CD4-positive, alpha-beta memory T cell (primary cell): ENCODE measurements around the gene RPE. TPM values are rescaled to one million over a fixed set of nuclear protein-coding genes. Genes with fewer than 3 reads are reported as not detected.

Experiments used
- CTCF ChIA-PET: fragments of 350-600 bp; sonication (Branson Sonifier 250); formaldehyde crosslinking; loops from one replicate; lab custom pipeline; 2021; ENCODE audit warnings: inconsistent platforms; ENCODE audit not compliant: partially characterized antibody; lab: Charles Lee
- POLR2A ChIA-PET: fragments of 350-600 bp; sonication (Branson Sonifier 250); formaldehyde crosslinking; loops from one replicate; lab custom pipeline; 2021; ENCODE audit not compliant: partially characterized antibody; lab: Charles Lee
- DNase-seq, 5 donors: peaks; one replicate each; pipeline versions ENCODE4 v3.0.0 to v3.0.0-alpha.2; 2020 to 2022; ENCODE audit warnings: mixed read lengths in 1 of 5
- H3K27ac ChIP-seq: one replicate; pipeline ENCODE4 v1.7.0; 2013; ENCODE audit warnings: low read depth, low read length
- H3K27me3 ChIP-seq: 2 replicates; pipeline ENCODE4 v1.7.0; 2013; ENCODE audit warnings: mild to moderate bottlenecking, low read length, moderate library complexity; ENCODE audit not compliant: insufficient read depth
- H3K36me3 ChIP-seq: 2 replicates; pipeline ENCODE4 v1.7.0; 2013; ENCODE audit warnings: mild to moderate bottlenecking, low read length, moderate library complexity; ENCODE audit not compliant: insufficient read depth
- H3K4me1 ChIP-seq: 2 replicates; pipeline ENCODE4 v1.7.0; 2013; ENCODE audit warnings: mild to moderate bottlenecking, low read length, moderate library complexity; ENCODE audit not compliant: insufficient read depth
- H3K4me3 ChIP-seq, 2 donors: one replicate each; pipeline ENCODE4 v1.7.0; 2013; ENCODE audit warnings: low read length in 2 of 2, mild to moderate bottlenecking in 1 of 2
- H3K9me3 ChIP-seq, 2 donors: one replicate each; pipeline ENCODE4 v1.7.0; 2013; ENCODE audit warnings: low read length in 2 of 2, control low read depth in 1 of 2; ENCODE audit not compliant: control insufficient read depth in 1 of 2
- H3K27ac Mint-ChIP-seq, 7 donors: one replicate each; pipeline ENCODE4 v1.8.0; 2020 to 2021; ENCODE audit warnings: mixed read lengths in 7 of 7, mild to moderate bottlenecking in 6 of 7, inconsistent platforms in 3 of 7, moderate library complexity in 3 of 7
- H3K27me3 Mint-ChIP-seq, 2 donors: one replicate each; pipeline ENCODE4 v1.8.0; 2020 to 2021; ENCODE audit warnings: mixed read lengths in 2 of 2
- H3K36me3 Mint-ChIP-seq, 2 donors: one replicate each; pipeline ENCODE4 v1.8.0; 2020 to 2021; ENCODE audit warnings: mixed read lengths in 2 of 2, inconsistent platforms in 1 of 2, mild to moderate bottlenecking in 1 of 2
- H3K4me1 Mint-ChIP-seq, 4 donors: one replicate each; pipeline ENCODE4 v1.8.0; 2020 to 2021; ENCODE audit warnings: mixed read lengths in 4 of 4, mild to moderate bottlenecking in 1 of 4
- H3K4me3 Mint-ChIP-seq, 8 donors: one replicate each; pipeline ENCODE4 v1.8.0; 2020 to 2021; ENCODE audit warnings: mixed read lengths in 8 of 8, mild to moderate bottlenecking in 7 of 8, moderate library complexity in 6 of 8, inconsistent platforms in 3 of 8
- H3K9me3 Mint-ChIP-seq, 8 donors: one replicate each; pipeline ENCODE4 v1.8.0; 2020 to 2021; ENCODE audit warnings: mixed read lengths in 8 of 8, mild to moderate bottlenecking in 5 of 8, inconsistent platforms in 3 of 8, moderate library complexity in 1 of 8
- intact Hi-C: fragments of 100-400 bp; cut with micrococcal nuclease; formaldehyde crosslinking; loops from one replicate; pipeline ENCODE4 v1.15.1; 2023
- polyA plus RNA-seq, 2 donors: library from polyadenylated mRNA; unstranded; fragments of 300-500 nt; fragmentation: Illumina TruSeq; gene quantifications; one replicate each; pipeline ENCODE4 v1.2.3, GENCODE V29; 2021
- total RNA-seq, 2 experiments: library from RNA; stranded (reverse); gene quantifications; one replicate each; pipeline ENCODE4 v1.2.3, GENCODE V29; 2021

RPE gene
- total and polyA plus RNA-seq, 4 experiments from 2014 or later: 15.0 to 39.9 (median 27.6) TPM

DNA sequence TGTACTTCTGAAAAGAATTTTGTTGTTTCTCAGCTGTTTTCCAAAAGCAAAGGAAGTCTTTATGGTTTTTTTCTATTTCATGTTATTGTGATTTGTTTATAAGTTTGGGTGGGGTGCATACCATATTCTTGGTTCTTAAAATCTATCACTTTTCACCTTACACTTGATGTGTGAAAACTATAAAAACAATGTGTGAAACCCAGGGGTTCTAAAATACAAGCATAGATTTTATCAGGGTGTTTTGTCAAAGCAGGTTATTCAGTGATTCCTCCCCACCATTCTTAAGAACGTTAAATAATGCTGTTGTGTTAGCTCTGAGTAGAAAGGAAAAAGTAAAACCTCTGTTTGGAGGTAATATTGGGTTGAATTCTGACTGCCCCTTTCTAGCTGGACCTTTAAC, 17.7 kb downstream of the RPE start:
- no peaks in the 10 kb centered on the region for H3K9me3 Mint-ChIP-seq
- no peak overlapping the region for H3K4me3 ChIP-seq
- peaks cover 65% of the 10 kb centered on the region for H3K36me3 ChIP-seq
- no peak for DNase-seq
- H3K27ac Mint-ChIP-seq: peak overlapping the region in 1 of 7 donors; percentile 25
- H3K27ac ChIP-seq: no peak overlapping the region
- no peaks in the 10 kb centered on the region for H3K9me3 ChIP-seq
- ChIA-PET POLR2A (no interaction called here), CTCF (interaction anchor here (1.0 kb wide), 1 partner anchor 13 kb away, joined by 3 read pairs; no protein-coding TSS in a partner anchor)
- H3K27me3 ChIP-seq: no peaks in the 10 kb centered on the region
- no peak overlapping the region for H3K4me3 Mint-ChIP-seq
- no peaks in the 10 kb centered on the region for H3K27me3 Mint-ChIP-seq
- no peaks in the 10 kb centered on the region for H3K4me1 ChIP-seq
- H3K36me3 Mint-ChIP-seq: peaks cover 49 to 79% of the 10 kb centered on the region in 2 donors
- H3K4me1 Mint-ChIP-seq: peaks cover 0 to 2% (median 0%) of the 10 kb centered on the region in 4 donors
- intact Hi-C loops: no loop called here

DNA sequence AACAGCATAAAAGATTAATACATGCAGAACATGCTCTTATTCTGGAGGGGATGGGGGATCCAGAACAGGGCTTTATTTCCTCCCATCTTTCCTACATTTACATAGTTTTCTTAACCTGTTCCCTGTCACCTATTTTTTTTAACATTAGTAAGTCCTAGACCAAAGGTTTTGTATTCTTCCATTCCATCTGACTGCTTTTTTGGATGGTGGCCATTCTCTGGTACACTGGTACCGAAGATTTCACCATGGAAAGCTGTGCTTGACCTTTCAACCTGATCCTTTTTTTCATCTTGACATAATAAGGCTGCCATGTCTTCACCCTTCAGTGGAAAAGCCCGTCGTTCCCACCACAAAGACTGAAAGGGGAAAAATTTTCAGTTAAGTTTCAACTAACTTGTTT, 20.4 kb downstream of the RPE start:
- H3K27ac Mint-ChIP-seq: peak overlapping the region in 1 of 7 donors; percentile 61
- Histone ChIP-seq H3K4me1 (no peaks in the 10 kb centered on the region), H3K27me3 (no peaks in the 10 kb centered on the region), H3K27ac (no peak overlapping the region), H3K36me3 (peaks cover 43% of the 10 kb centered on the region), H3K4me3 (no peak overlapping the region), H3K9me3 (no peaks in the 10 kb centered on the region)
- H3K27me3 Mint-ChIP-seq: no peaks in the 10 kb centered on the region
- H3K9me3 Mint-ChIP-seq: no peaks in the 10 kb centered on the region
- peaks cover 39 to 61% of the 10 kb centered on the region in 2 donors for H3K36me3 Mint-ChIP-seq
- H3K4me1 Mint-ChIP-seq: no peaks in the 10 kb centered on the region
- ChIA-PET CTCF (no interaction called here), POLR2A (no interaction called here)
- no peak overlapping the region for H3K4me3 Mint-ChIP-seq
- intact Hi-C loops: no loop called here
- DNase-seq: no peak

DNA sequence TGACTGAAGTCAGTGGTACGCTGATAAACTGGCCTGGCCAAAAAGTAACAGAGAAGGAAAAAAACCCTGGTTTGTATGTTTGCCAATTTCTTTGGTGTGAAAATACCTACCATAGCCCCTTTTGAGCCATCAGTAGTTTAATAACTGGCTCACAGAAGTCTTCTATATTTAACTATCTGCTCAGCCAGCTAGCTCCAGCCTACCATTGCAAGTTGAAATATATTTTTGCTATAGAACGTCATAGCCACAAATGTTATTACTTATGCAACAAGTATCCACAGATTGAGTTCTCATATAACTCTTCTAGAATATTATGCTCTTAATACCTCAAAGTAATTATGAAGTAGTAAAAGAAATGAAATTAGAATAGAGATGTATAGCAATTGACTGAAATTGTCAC, 25.2 kb downstream of the RPE start:
- H3K4me3 ChIP-seq: no peak overlapping the region
- Mint-ChIP-seq H3K9me3 (no peaks in the 10 kb centered on the region), H3K27me3 (no peaks in the 10 kb centered on the region), H3K4me3 (no peak overlapping the region), H3K4me1 (no peaks in the 10 kb centered on the region), H3K36me3 (peaks cover 20 to 24% of the 10 kb centered on the region in 2 donors), H3K27ac (no peak overlapping the region)
- no peak for DNase-seq
- no peaks in the 10 kb centered on the region for H3K27me3 ChIP-seq
- H3K36me3 ChIP-seq: peaks cover 10% of the 10 kb centered on the region
- intact Hi-C loops: no loop called here
- POLR2A ChIA-PET: no interaction called here
- no peak overlapping the region for H3K27ac ChIP-seq
- no peaks in the 10 kb centered on the region for H3K4me1 ChIP-seq
- H3K9me3 ChIP-seq: no peaks in the 10 kb centered on the region
- CTCF ChIA-PET: no interaction called here

DNA sequence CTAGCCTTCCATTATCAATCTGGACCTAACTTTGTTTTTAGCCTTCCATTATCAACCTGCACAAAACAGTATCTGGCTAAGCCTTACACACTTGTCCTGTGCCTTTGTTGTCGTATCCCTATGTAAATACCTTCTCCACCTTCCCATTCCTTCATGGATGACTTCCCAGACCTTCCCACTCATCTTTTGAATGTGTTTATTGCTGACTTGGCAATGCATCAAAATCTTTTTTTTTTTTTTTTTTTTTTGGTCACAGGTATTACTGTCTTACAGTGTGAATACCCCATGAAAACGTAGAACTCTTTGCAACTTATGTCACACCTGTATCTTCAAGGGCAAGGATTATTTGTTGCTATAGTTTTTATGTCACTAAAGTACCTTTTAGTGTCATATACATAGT, 25.7 kb downstream of the RPE start:
- ChIA-PET POLR2A (no interaction called here), CTCF (no interaction called here)
- no peak for DNase-seq
- Histone ChIP-seq H3K27me3 (no peaks in the 10 kb centered on the region), H3K27ac (no peak overlapping the region), H3K36me3 (peaks cover 4% of the 10 kb centered on the region), H3K4me1 (no peaks in the 10 kb centered on the region), H3K4me3 (no peak overlapping the region), H3K9me3 (no peaks in the 10 kb centered on the region)
- H3K4me3 Mint-ChIP-seq: no peak overlapping the region
- no peaks in the 10 kb centered on the region for H3K27me3 Mint-ChIP-seq
- no peaks in the 10 kb centered on the region for H3K4me1 Mint-ChIP-seq
- intact Hi-C loops: no loop called here
- peak overlapping the region in 1 of 7 donors; percentile 7 for H3K27ac Mint-ChIP-seq
- no peaks in the 10 kb centered on the region for H3K9me3 Mint-ChIP-seq
- H3K36me3 Mint-ChIP-seq: peaks cover 16 to 19% of the 10 kb centered on the region in 2 donors

DNA sequence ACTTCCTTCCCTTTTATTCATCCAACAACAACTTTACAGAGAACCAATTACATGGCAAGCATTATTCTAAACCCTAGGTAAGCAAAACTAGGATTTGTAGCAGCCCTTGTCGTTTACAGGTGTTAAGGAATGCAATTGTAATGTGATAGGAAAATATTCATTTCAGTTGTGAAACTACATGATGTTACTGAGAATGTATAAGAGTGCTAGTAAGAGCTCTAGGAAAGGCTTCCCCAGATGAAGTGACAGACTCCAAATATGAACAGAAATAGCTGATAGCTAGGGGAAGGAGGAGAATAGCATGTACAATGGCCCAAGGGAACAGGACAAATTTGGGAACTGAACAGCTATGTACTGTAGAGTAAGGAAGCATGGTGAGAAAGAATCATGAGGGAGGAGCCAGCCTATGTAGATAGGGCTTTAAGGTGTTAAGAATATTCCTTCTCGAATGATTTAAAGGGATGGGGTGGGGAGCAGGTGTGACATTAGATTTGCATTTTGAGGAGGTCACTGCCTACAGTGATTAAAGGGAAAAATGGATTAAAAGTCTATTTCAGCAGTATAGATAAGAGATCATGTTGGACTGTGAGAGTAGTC, 31.7 kb downstream of the RPE start:
- H3K4me3 ChIP-seq: no peak overlapping the region
- Mint-ChIP-seq H3K36me3 (peaks cover 0 to 7% of the 10 kb centered on the region in 2 donors), H3K4me3 (no peak overlapping the region), H3K4me1 (peaks cover 0 to 6% (median under 1%) of the 10 kb centered on the region in 4 donors), H3K27ac (peak overlapping the region in 3 of 7 donors; percentile 0 to 47 (median 13)), H3K27me3 (no peaks in the 10 kb centered on the region), H3K9me3 (no peaks in the 10 kb centered on the region)
- H3K27ac ChIP-seq: no peak overlapping the region
- no peaks in the 10 kb centered on the region for H3K9me3 ChIP-seq
- H3K36me3 ChIP-seq: no peaks in the 10 kb centered on the region
- intact Hi-C loops: no loop called here
- H3K27me3 ChIP-seq: no peaks in the 10 kb centered on the region
- CTCF ChIA-PET: no interaction called here
- H3K4me1 ChIP-seq: no peaks in the 10 kb centered on the region
- no peak for DNase-seq
- POLR2A ChIA-PET: no interaction called here

DNA sequence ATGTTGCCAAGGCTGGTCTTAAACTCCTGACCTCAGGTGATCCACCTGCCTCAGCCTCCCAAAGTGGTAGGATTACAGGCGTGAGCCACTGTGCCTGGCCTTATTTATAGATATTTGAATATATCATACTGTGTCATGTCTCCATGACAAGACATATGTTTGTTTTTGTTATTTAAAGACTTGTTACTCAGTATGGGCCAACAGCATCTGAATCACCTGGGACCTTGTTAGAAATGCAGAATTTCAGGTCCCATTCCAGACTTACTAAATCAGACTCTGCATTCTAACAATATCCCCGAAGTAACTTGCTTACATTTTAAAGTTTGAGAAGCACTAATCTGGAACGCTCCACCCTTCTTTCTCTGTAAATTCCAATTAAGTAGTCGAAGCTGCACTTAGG, 33.2 kb downstream of the RPE start:
- Histone ChIP-seq H3K4me3 (no peak overlapping the region), H3K27ac (no peak overlapping the region), H3K36me3 (no peaks in the 10 kb centered on the region), H3K9me3 (no peaks in the 10 kb centered on the region), H3K27me3 (no peaks in the 10 kb centered on the region), H3K4me1 (no peaks in the 10 kb centered on the region)
- H3K36me3 Mint-ChIP-seq: peaks cover 0 to 7% of the 10 kb centered on the region in 2 donors
- H3K9me3 Mint-ChIP-seq: no peaks in the 10 kb centered on the region
- DNase-seq: no peak
- intact Hi-C loops: no loop called here
- H3K27ac Mint-ChIP-seq: peak overlapping the region in 2 of 7 donors; percentile 21 to 55
- no peaks in the 10 kb centered on the region for H3K27me3 Mint-ChIP-seq
- H3K4me1 Mint-ChIP-seq: peaks cover 0 to 6% (median under 1%) of the 10 kb centered on the region in 4 donors
- H3K4me3 Mint-ChIP-seq: no peak overlapping the region
- CTCF ChIA-PET: no interaction called here
- POLR2A ChIA-PET: no interaction called here

DNA sequence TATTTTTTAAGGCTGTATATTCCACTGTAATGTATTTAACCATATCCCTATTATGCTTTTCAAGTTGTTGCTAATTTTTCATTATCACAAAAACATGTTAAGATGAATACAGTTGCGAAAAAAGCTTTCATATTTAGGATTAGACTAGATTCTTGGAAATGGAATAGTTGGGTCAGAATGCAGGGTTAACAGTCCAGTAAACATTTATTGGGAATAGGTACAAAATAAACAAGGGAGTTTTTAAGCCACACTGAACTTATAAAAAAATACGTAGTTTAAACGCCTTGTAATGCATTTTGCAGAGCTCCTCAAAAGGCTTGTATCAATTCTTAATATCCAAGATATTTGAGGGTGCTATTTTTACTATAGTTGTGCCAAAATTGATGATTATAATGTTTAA, 35.6 kb downstream of the RPE start:
- H3K36me3 ChIP-seq: no peaks in the 10 kb centered on the region
- peaks cover 0 to 6% (median under 1%) of the 10 kb centered on the region in 4 donors for H3K4me1 Mint-ChIP-seq
- no peaks in the 10 kb centered on the region for H3K4me1 ChIP-seq
- H3K27me3 ChIP-seq: no peaks in the 10 kb centered on the region
- H3K27ac Mint-ChIP-seq: no peak overlapping the region
- H3K9me3 ChIP-seq: no peaks in the 10 kb centered on the region
- no peak for DNase-seq
- peaks cover 0 to 1% (median 0%) of the 10 kb centered on the region in 8 donors for H3K9me3 Mint-ChIP-seq
- POLR2A ChIA-PET: no interaction called here
- H3K4me3 ChIP-seq: no peak overlapping the region
- peaks cover 9 to 10% of the 10 kb centered on the region in 2 donors for H3K36me3 Mint-ChIP-seq
- no peaks in the 10 kb centered on the region for H3K27me3 Mint-ChIP-seq
- H3K4me3 Mint-ChIP-seq: no peak overlapping the region
- H3K27ac ChIP-seq: no peak overlapping the region
- CTCF ChIA-PET: no interaction called here
- intact Hi-C loops: no loop called here
